PC-3 (cell line): ENCODE data around the gene TCHH. TPM values are rescaled to one million over a fixed set of nuclear protein-coding genes. Genes with fewer than 3 reads are reported as not detected.

Source experiments
- ATAC-seq: fragments of 200-7000 bp; cut with Tn5 transposase; 2 replicates; pipeline ENCODE4 v1.9.1; 2020; ENCODE audit warnings: mild to moderate bottlenecking, moderate library complexity
- BruUV-seq: library from RNA; stranded (reverse); fragments of 400-500 nt; replicated peaks from 2 replicates; lab custom pipeline; 2021; lab: Mats Ljungman, UMichigan
- CTCF ChIA-PET: fragments of 300-600 bp; sonication (Branson Sonifier 250); formaldehyde crosslinking; loops from one replicate; lab custom pipeline; 2022; ENCODE audit warnings: antibody characterized with exemption; lab: Charles Lee
- POLR2A ChIA-PET: fragments of 300-600 bp; sonication (Branson Sonifier 250); formaldehyde crosslinking; loops from one replicate; lab custom pipeline; 2022; ENCODE audit warnings: antibody characterized with exemption; ENCODE audit not compliant: unreplicated experiment; lab: Charles Lee
- DNase-seq: peaks from one replicate; pipeline ENCODE4 v3.0.0-alpha.2; 2015
- H2AFZ ChIP-seq: fragments of 300-600 bp; sonication (generic); 2 replicates; pipeline ENCODE4 v1.6.0; 2016; ENCODE audit warnings: antibody characterized with exemption, low read length
- H3F3A ChIP-seq: fragments of 300-600 bp; sonication (generic); one replicate; pipeline ENCODE4 v1.6.0; 2017; ENCODE audit warnings: antibody characterized with exemption, low read length, control low read depth, mild to moderate bottlenecking; ENCODE audit not compliant: unreplicated experiment
- H3K27ac ChIP-seq: fragments of 300-600 bp; sonication (generic); 2 replicates; pipeline ENCODE4 v1.5.1; 2016; ENCODE audit warnings: mild to moderate bottlenecking, low read length
- H3K27me3 ChIP-seq: fragments of 300-600 bp; sonication (generic); 2 replicates; pipeline ENCODE4 v1.6.1; 2016; ENCODE audit warnings: low read length, mixed read lengths
- H3K36me3 ChIP-seq: fragments of 300-600 bp; sonication (generic); 2 replicates; pipeline ENCODE4 v1.6.1; 2016; ENCODE audit warnings: low read depth, mixed run types, low read length, mixed read lengths
- H3K4me1 ChIP-seq: fragments of 300-600 bp; sonication (generic); 2 replicates; pipeline ENCODE4 v1.5.1; 2016; ENCODE audit warnings: low read length; ENCODE audit not compliant: insufficient read depth
- H3K4me2 ChIP-seq: fragments of 300-600 bp; sonication (generic); 2 replicates; pipeline ENCODE4 v1.6.0; 2016; ENCODE audit warnings: low read length
- H3K4me3 ChIP-seq: fragments of 300-600 bp; sonication (generic); 2 replicates; pipeline ENCODE4 v1.5.1; 2016; ENCODE audit warnings: mild to moderate bottlenecking, low read length, mixed read lengths
- H3K79me2 ChIP-seq: fragments of 300-600 bp; sonication (generic); 2 replicates; pipeline ENCODE4 v1.6.1; 2017; ENCODE audit warnings: low read length, mixed read lengths
- H3K9ac ChIP-seq: fragments of 300-600 bp; sonication (generic); 2 replicates; pipeline ENCODE4 v1.6.0; 2016; ENCODE audit warnings: mild to moderate bottlenecking, low read length
- H3K9me2 ChIP-seq: fragments of 300-600 bp; sonication (generic); replicated peaks from 2 replicates; pipeline ENCODE4 v1.6.1; 2016; ENCODE audit warnings: mixed run types, low read length, mixed read lengths
- H3K9me3 ChIP-seq: fragments of 300-600 bp; sonication (generic); 2 replicates; pipeline ENCODE4 v1.6.1; 2016; ENCODE audit warnings: low read length, mixed read lengths
- H4K20me1 ChIP-seq: fragments of 300-600 bp; sonication (generic); 2 replicates; pipeline ENCODE4 v1.6.1; 2016; ENCODE audit warnings: low read length, mixed read lengths
- EZH2 ChIP-seq: fragments of 300-600 bp; sonication (generic); IDR thresholded peaks from one replicate; pipeline ENCODE4 v1.6.1; 2017; ENCODE audit warnings: antibody characterized with exemption, mild to moderate bottlenecking, low read length; ENCODE audit not compliant: unreplicated experiment
- EZH2phosphoT487 ChIP-seq: fragments of 300-600 bp; sonication (generic); IDR thresholded peaks from 2 replicates; pipeline ENCODE4 v1.6.1; 2018; ENCODE audit warnings: mild to moderate bottlenecking, antibody characterized with exemption, low read length, borderline replicate concordance
- intact Hi-C: fragments of 100-400 bp; cut with micrococcal nuclease; formaldehyde crosslinking; loops from 2 replicates; pipeline ENCODE4 v1.9.0; 2023
- total RNA-seq: library from RNA; depleted of rRNA; stranded (reverse); fragments of >200 nt; gene quantifications from 2 replicates; pipeline ENCODE4 v1.2.3, GENCODE V29; 2014
- TF ChIP-seq, protein P1 (sequence below): fragments of 300-600 bp; sonication (generic); conservative IDR thresholded peaks from 2 replicates; pipeline ENCODE4 v1.5.1; 2017; ENCODE audit warnings: antibody characterized with exemption, low read depth, mild to moderate bottlenecking, low read length

The TCHH gene
- total RNA-seq, 1 experiment from 2014 or later = not detected

DNA sequence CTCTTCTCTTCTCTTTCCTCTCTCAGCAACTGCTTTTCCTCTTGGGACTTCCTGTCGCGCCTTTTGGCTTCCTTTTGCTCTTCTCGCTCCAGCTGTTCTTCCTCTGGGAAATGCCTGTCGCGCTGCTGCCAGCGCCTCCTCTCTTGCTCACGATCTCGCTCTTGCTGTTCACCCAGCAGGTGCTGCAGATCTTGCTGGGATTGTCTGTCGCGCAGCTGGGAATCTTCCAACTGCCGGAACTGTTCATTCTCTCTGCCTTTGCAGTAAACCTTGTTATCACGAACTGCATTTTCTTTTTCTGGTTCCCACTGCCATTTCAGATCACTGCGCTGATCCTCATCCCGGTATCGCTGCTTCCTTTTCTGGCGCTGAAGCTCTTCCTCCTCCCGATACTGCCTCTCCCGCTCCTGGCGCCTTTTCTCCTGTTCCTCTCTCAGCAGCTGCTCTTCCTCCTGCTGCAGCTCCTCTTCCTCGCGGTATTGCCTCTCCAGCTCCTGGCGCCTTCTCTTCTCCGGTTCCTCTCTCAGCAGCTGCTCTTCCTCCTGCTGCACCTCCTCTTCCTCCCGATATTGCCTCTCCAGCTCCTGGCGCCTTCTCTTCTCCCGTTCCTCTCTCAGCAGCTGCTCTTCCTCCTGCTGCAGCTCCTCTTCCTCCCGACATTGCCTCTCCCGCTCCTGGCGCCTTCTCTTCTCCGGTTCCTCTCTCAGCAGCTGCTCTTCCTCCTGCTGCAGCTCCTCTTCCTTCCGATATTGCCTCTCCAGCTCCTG lies 5.8 kb downstream of the TCHH start:
- Histone ChIP-seq H3K27ac (no peak overlapping the region), H4K20me1 (no peaks in the 10 kb centered on the region), H3K9me3 (no peaks in the 10 kb centered on the region), H3K4me3 (peak overlapping the region; percentile 71), H3K79me2 (no peaks in the 10 kb centered on the region), H3K36me3 (no peaks in the 10 kb centered on the region), H3K9me2 (no peaks in the 10 kb centered on the region), H3K4me2 (peak overlapping the region; percentile 95), H3K4me1 (peaks cover 42% of the 10 kb centered on the region), H3F3A (no peaks in the 10 kb centered on the region), H3K9ac (no peak overlapping the region), H3K27me3 (peaks cover 98% of the 10 kb centered on the region), H2AFZ (peak overlapping the region; percentile 91)
- DNase-seq = peak; percentile 44
- no TSS peak for BruUV-seq
- intact Hi-C loops = loop anchor here (2.0 kb wide), 1 partner anchor 57 kb away; no protein-coding TSS in a partner anchor
- ChIA-PET POLR2A (interaction anchor here (0.6 kb wide), 1 partner anchor 61 kb away, joined by 6 read pairs; no protein-coding TSS in a partner anchor), CTCF (interaction anchor here (0.6 to 0.8 kb wide), 3 partner anchors 32 to 1440 kb away, joined by 3 to 6 read pairs (median 4); no protein-coding TSS in a partner anchor)
- ATAC-seq = peak; percentile 21
- TF ChIP-seq EZH2 (no peak), EZH2phosphoT487 (no peak; the same call in 1 of the 2 replicates)
- TF ChIP-seq, protein P1, sequence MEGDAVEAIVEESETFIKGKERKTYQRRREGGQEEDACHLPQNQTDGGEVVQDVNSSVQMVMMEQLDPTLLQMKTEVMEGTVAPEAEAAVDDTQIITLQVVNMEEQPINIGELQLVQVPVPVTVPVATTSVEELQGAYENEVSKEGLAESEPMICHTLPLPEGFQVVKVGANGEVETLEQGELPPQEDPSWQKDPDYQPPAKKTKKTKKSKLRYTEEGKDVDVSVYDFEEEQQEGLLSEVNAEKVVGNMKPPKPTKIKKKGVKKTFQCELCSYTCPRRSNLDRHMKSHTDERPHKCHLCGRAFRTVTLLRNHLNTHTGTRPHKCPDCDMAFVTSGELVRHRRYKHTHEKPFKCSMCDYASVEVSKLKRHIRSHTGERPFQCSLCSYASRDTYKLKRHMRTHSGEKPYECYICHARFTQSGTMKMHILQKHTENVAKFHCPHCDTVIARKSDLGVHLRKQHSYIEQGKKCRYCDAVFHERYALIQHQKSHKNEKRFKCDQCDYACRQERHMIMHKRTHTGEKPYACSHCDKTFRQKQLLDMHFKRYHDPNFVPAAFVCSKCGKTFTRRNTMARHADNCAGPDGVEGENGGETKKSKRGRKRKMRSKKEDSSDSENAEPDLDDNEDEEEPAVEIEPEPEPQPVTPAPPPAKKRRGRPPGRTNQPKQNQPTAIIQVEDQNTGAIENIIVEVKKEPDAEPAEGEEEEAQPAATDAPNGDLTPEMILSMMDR = no peak

DNA sequence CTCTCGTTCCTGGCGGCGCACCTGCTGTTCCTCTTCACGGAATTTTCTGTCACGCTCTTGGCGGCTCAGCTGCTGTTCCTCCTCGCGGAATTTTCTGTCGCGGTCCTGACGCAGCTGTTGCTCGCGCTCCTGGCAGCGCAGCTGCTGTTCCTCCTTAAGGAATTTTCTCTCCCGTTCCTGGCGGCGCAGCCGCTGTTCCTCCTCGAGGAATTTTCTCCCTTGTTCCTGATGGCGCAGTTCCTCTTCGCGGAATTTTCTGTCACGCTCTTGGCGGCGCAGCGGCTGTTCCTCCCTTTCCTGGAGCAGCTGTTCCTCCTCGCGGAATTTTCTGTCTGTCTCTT lies 6.4 kb downstream of the TCHH start:
- POLR2A ChIA-PET = no interaction called here
- BruUV-seq = no TSS peak

More for the DNA sequence above, 6.4 kb downstream of the TCHH start:
- no peaks in the 10 kb centered on the region for H3K36me3 ChIP-seq
- H3K4me1 ChIP-seq = peaks cover 42% of the 10 kb centered on the region
- no peaks in the 10 kb centered on the region for H3K9me3 ChIP-seq
- peak overlapping the region; percentile 71 for H3K4me3 ChIP-seq
- no peak overlapping the region for H3K9ac ChIP-seq
- H3K27ac ChIP-seq = no peak overlapping the region
- peak overlapping the region; percentile 95 for H3K4me2 ChIP-seq
- peaks cover 98% of the 10 kb centered on the region for H3K27me3 ChIP-seq
- no peaks in the 10 kb centered on the region for H4K20me1 ChIP-seq
- CTCF ChIA-PET = interaction anchor here (0.6 to 0.8 kb wide), 2 partner anchors 32 to 350 kb away, joined by 3 to 6 read pairs; no protein-coding TSS in a partner anchor
- no peak for DNase-seq
- H2AFZ ChIP-seq = peak overlapping the region; percentile 91
- ATAC-seq = peak; percentile 4; the same call in 1 of the 2 replicates
- no peaks in the 10 kb centered on the region for H3F3A ChIP-seq
- no peaks in the 10 kb centered on the region for H3K9me2 ChIP-seq
- no peaks in the 10 kb centered on the region for H3K79me2 ChIP-seq
- TF ChIP-seq EZH2phosphoT487 (peak; percentile 65), EZH2 (no peak)
- TF ChIP-seq, protein P1 = no peak
- intact Hi-C loops = loop anchor here (2.0 kb wide), 1 partner anchor 56 kb away; no protein-coding TSS in a partner anchor
